D721Med (cell line): ENCODE measurements around the gene TNFSF11.

Experiments
- DNase-seq: peaks from one replicate; pipeline ENCODE4 v3.0.0; 2011; ENCODE audit warnings: low spot score; ENCODE audit not compliant: insufficient read length
- FAIRE-seq: peaks from 2 replicates; lab custom pipeline; 2011; peaks lifted over from hg19 to GRCh38; lab: Jason Lieb, UNC
- CTCF ChIP-seq: IDR thresholded peaks from 2 replicates; pipeline ENCODE4 v1.5.1; 2012; ENCODE audit warnings: mild to moderate bottlenecking, control low read depth; ENCODE audit not compliant: insufficient read depth; ENCODE audit errors: missing control alignments

TNFSF11 gene

GRCh38 chr13:42645717-42646116, 71.8 kb downstream of the TNFSF11 start:
- no peak for FAIRE-seq
- DNase-seq = no peak
- TF ChIP-seq CTCF = no peak

- no peak for FAIRE-seq
- DNase-seq = no peak
- TF ChIP-seq CTCF = no peak
Observed at GRCh38 chr13:42649141-42649540, 75.2 kb downstream of the TNFSF11 start.

- FAIRE-seq (no peak), DNase-seq (no peak)
Observed at GRCh38 chr13:42649831-42650230, 75.9 kb downstream of the TNFSF11 start.

GRCh38 chr13:42650506-42650905, 76.6 kb downstream of the TNFSF11 start:
- no peak for FAIRE-seq

More at GRCh38 chr13:42649831-42650230, 75.9 kb downstream of the TNFSF11 start:
- TF ChIP-seq CTCF = no peak

GRCh38 chr13:42651936-42652641, 78.1 kb downstream of the TNFSF11 start:
- FAIRE-seq (no peak), DNase-seq (no peak)
- TF ChIP-seq CTCF = no peak

More at GRCh38 chr13:42650506-42650905, 76.6 kb downstream of the TNFSF11 start:
- DNase-seq = no peak
- no peak for TF ChIP-seq CTCF

- DNase-seq (no peak), FAIRE-seq (no peak)
- TF ChIP-seq CTCF = no peak
Observed at GRCh38 chr13:42652642-42653415, 78.9 kb downstream of the TNFSF11 start.

GRCh38 chr13:42653679-42654078, 79.7 kb downstream of the TNFSF11 start:
- TF ChIP-seq CTCF = no peak
- no peak for FAIRE-seq
- no peak for DNase-seq
